Gastrocnemius medialis (tissue), 4 donors: ENCODE data around the gene ZNF536.

Source experiments
- POLR2A ChIP-seq, 2 donors: fragments of 450-650 bp; IDR thresholded peaks; one replicate each; pipeline ENCODE4 v1.6.1; 2017; ENCODE audit warnings: antibody characterized with exemption in 2 of 2, mild to moderate bottlenecking in 2 of 2, moderate library complexity in 2 of 2
- TF ChIP-seq, protein P1 (sequence below), 5 experiments: fragments of 450-650 bp in 3 of 5; fragments of 200-600 bp in 2 of 5; sonication (generic) in 2 of 5; IDR thresholded peaks in 4 of 5; conservative IDR thresholded peaks in 1 of 5; 1 replicate in 4 of 5; 2 replicates in 1 of 5; pipeline ENCODE4 v1.5.1; 2016 to 2019; ENCODE audit warnings: antibody characterized with exemption in 5 of 5, mild to moderate bottlenecking in 3 of 5, moderate library complexity in 3 of 5

DNA sequence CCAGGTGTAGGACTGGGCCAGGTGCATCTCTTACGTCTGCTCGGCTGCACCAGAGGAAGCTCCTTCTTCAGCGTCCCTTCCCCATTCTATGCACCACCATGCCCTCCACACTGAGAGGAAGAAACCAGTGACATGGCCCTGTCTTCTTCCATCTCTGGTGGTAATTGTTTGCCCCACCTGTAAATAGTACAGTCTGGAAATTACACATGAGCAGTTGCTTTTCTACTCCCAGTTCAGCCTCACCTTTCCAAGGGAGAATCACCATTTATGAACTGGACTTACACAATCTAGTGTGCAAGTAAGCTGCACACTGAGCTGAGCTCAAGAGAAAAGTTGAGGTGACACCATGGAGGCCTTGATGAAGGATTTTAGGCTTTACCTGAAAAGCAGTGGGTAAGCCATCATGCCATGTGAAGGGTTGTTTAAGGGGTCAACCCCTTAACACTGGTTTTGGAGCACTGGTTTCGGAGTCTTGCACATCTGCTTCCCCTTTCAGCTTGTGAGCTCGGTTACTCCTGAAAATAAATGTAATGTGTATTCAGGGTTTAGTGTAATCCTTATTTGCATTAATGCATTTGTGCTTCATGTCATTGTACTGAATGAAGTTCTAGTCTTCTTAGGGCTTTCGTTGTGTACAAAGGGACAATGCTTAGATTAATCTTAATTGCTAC is 22.4 kb downstream of the ZNF536 start:
- TF ChIP-seq, protein P1, sequence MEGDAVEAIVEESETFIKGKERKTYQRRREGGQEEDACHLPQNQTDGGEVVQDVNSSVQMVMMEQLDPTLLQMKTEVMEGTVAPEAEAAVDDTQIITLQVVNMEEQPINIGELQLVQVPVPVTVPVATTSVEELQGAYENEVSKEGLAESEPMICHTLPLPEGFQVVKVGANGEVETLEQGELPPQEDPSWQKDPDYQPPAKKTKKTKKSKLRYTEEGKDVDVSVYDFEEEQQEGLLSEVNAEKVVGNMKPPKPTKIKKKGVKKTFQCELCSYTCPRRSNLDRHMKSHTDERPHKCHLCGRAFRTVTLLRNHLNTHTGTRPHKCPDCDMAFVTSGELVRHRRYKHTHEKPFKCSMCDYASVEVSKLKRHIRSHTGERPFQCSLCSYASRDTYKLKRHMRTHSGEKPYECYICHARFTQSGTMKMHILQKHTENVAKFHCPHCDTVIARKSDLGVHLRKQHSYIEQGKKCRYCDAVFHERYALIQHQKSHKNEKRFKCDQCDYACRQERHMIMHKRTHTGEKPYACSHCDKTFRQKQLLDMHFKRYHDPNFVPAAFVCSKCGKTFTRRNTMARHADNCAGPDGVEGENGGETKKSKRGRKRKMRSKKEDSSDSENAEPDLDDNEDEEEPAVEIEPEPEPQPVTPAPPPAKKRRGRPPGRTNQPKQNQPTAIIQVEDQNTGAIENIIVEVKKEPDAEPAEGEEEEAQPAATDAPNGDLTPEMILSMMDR (IDR thresholded peaks at IDR 0.05 in 4 of 5, conservative IDR thresholded peaks at IDR 0.05 in 1 of 5), result no peak
- TF ChIP-seq POLR2A (IDR thresholded peaks at IDR 0.05), result no peak
